ENCODE measurements around the gene COPS3. TPM values are rescaled to one million over a fixed set of nuclear protein-coding genes. Genes with fewer than 3 reads are reported as not detected.

COPS3 gene
- total and polyA plus RNA-seq, 2 of the 8 experiments (the other 6 are each of a cell fraction or from before 2014, with no cell fraction given), result 82.9 to 110 TPM

- TF ChIP-seq GTF2F1 (IDR thresholded peaks at IDR 0.05; ENCODE audit: borderline replicate concordance, low read depth, low read length), result no peak
- no peak for TF ChIP-seq BCL11A (IDR thresholded peaks at IDR 0.05; ENCODE audit: low read depth in 2 of 2, low read length in 2 of 2)
Measured at GRCh38 chr17:17221329-17221728, 59.7 kb downstream of the COPS3 start (continued).
